K562 (cell line): ENCODE data around the gene SULT1A3.

Source experiments
- CHCHD3 ChIP-seq: fragments of 250-450 bp; sonication (Bioruptor Pico); IDR thresholded peaks from 2 replicates; pipeline ENCODE4 v2.1.2; 2022; ENCODE audit warnings: mild to moderate bottlenecking
- CTCF ChIP-seq, 3 experiments: IDR thresholded peaks in 2 of 3; conservative IDR thresholded peaks in 1 of 3; 2 replicates each; pipeline ENCODE4 v1.5.1; 2011 to 2012; ENCODE audit warnings: low read length in 3 of 3, mild to moderate bottlenecking in 3 of 3, control low read depth in 2 of 3, improper control_type of control experiment in 1 of 3, inconsistent platforms in 1 of 3, low read depth in 1 of 3, mixed read lengths in 1 of 3, moderate library complexity in 1 of 3; ENCODE audit not compliant: insufficient read depth in 2 of 3
- ELF4 ChIP-seq: fragments of 450-650 bp; formaldehyde crosslinking; IDR thresholded peaks from 2 replicates; pipeline ENCODE4 v1.4.0; 2022; ENCODE audit warnings: missing genetic modification characterization
- ELK1 ChIP-seq: sonication (generic); formaldehyde crosslinking; IDR thresholded peaks from 2 replicates; pipeline ENCODE4 v1.8.1; 2022; ENCODE audit warnings: missing genetic modification reagents
- NCOA1 ChIP-seq: fragments of 450-650 bp; IDR thresholded peaks from 2 replicates; pipeline ENCODE4 v1.6.1; 2016; ENCODE audit warnings: low read depth
- PHF8 ChIP-seq: fragments of 200-600 bp; sonication (generic); IDR thresholded peaks from 2 replicates; pipeline ENCODE4 v1.6.1; 2012; ENCODE audit warnings: mixed run types, mild to moderate bottlenecking, inconsistent platforms, low read length, moderate library complexity, borderline replicate concordance
- SMC3 ChIP-seq: conservative IDR thresholded peaks from 2 replicates; pipeline ENCODE4 v1.6.1; 2011; ENCODE audit warnings: low read depth, low read length, improper control_type of control experiment; ENCODE audit not compliant: insufficient read depth
- SP1 ChIP-seq: sonication (generic); formaldehyde crosslinking; IDR thresholded peaks from 2 replicates; pipeline ENCODE4 v1.8.1; 2022; ENCODE audit warnings: mild to moderate bottlenecking, missing genetic modification reagents
- TAL1 ChIP-seq: fragments of 450-650 bp; IDR thresholded peaks from 2 replicates; pipeline ENCODE4 v1.6.1; 2016; ENCODE audit warnings: mild to moderate bottlenecking
- ZBTB1 ChIP-seq: sonication (generic); formaldehyde crosslinking; IDR thresholded peaks from 2 replicates; pipeline ENCODE4 v1.8.1; 2023; ENCODE audit warnings: missing genetic modification reagents, low read depth, mild to moderate bottlenecking, borderline replicate concordance
- ZNF121 ChIP-seq: sonication (generic); formaldehyde crosslinking; conservative IDR thresholded peaks from 2 replicates; pipeline ENCODE4 v1.8.0; 2022; ENCODE audit warnings: missing genetic modification reagents
- ZNF316 ChIP-seq: fragments of 450-650 bp; IDR thresholded peaks from 2 replicates; pipeline ENCODE4 v1.6.1; 2016
- TF ChIP-seq, protein P1 (sequence below): fragments of 250-450 bp; sonication (Bioruptor Pico); IDR thresholded peaks from 2 replicates; pipeline ENCODE4 v1.8.0; 2022; ENCODE audit warnings: moderate library complexity, mild to moderate bottlenecking, inconsistent platforms

DNA sequence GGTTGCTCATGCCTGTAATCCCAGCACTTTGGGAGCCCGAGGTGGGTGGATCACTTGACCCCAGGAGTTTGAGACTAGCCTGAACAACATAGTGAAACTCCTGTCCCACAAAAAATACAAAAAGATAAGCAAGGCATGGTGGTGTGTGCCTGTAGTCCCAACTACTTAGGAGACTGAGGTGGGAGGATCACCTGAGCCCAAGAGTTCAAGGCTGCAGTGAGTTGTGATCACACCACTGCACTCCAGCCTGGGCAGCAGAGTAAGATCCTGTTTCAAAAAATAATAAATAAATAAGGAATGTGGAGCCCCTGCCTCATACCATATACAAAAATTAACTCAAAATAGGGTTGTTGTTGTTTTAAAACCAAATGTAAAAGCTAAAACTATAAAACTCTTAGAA lies 41.8 kb upstream of the SULT1A3 start:
- TF ChIP-seq TAL1 (no peak), CHCHD3 (CRISPR knock-in tag) (no peak), ZNF316 (no peak), PHF8 (no peak), ZNF121 (CRISPR knock-in tag) (no peak), NCOA1 (no peak), ELK1 (no peak), ELF4 (no peak), SMC3 (no peak), CTCF (IDR thresholded peaks at IDR 0.05 in 2 of 3, conservative IDR thresholded peaks at IDR 0.05 in 1 of 3; ENCODE audit: insufficient read depth in 2 of 3, low read depth in 1 of 3, low read length in 3 of 3) (no peak), SP1 (CRISPR knock-in tag) (no peak), ZBTB1 (CRISPR knock-in tag) (no peak)
- TF ChIP-seq, protein P1, sequence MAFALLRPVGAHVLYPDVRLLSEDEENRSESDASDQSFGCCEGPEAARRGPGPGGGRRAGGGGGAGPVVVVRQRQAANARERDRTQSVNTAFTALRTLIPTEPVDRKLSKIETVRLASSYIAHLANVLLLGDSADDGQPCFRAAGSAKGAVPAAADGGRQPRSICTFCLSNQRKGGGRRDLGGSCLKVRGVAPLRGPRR (CRISPR knock-in tag): no peak
